Fibroblast of lung (primary cell): ENCODE measurements around the gene ARMC9. TPM values are rescaled to one million over a fixed set of nuclear protein-coding genes. Genes with fewer than 3 reads are reported as not detected.

Experiments
- DNase-seq, 2 donors: peaks; one replicate each; pipeline versions ENCODE4 v3.0.0 to v3.0.0-alpha.2; 2010; ENCODE audit warnings: low read depth in 2 of 2
- H2AFZ ChIP-seq: 2 replicates; pipeline ENCODE4 v1.5.1; 2012; ENCODE audit warnings: low read length, control low read depth, inconsistent platforms
- H3K27ac ChIP-seq: 2 replicates; pipeline ENCODE4 v1.5.1; 2011; ENCODE audit warnings: low read length, control low read depth; ENCODE audit not compliant: insufficient read depth
- H3K27me3 ChIP-seq: 2 replicates; pipeline ENCODE4 v1.5.1; 2011; ENCODE audit warnings: mild to moderate bottlenecking, low read length; ENCODE audit not compliant: control insufficient read depth, insufficient read depth
- H3K36me3 ChIP-seq: 2 replicates; pipeline ENCODE4 v1.5.1; 2011; ENCODE audit warnings: low read length; ENCODE audit not compliant: control insufficient read depth, insufficient read depth
- H3K4me1 ChIP-seq: 2 replicates; pipeline ENCODE4 v1.5.1; 2011; ENCODE audit warnings: low read length; ENCODE audit not compliant: control insufficient read depth, insufficient read depth; ENCODE audit errors: extremely low read depth
- H3K4me2 ChIP-seq: 2 replicates; pipeline ENCODE4 v1.5.1; 2011; ENCODE audit warnings: low read length, control low read depth; ENCODE audit not compliant: insufficient read depth; ENCODE audit errors: extremely low read depth
- H3K4me3 ChIP-seq, 4 experiments: fragments of 200-600 bp in 1 of 4; sonication (generic) in 1 of 4; replicated peaks in 1 of 4; 2 replicates each; pipeline ENCODE4 v1.5.1; 2011 to 2016; ENCODE audit warnings: low read length in 4 of 4, low read depth in 3 of 4, mild to moderate bottlenecking in 3 of 4, control low read depth in 2 of 4, inconsistent platforms in 1 of 4, mixed read lengths in 1 of 4; ENCODE audit not compliant: insufficient read depth in 1 of 4; ENCODE audit errors: control extremely low read depth in 1 of 4
- H3K79me2 ChIP-seq: 2 replicates; pipeline ENCODE4 v1.5.1; 2012; ENCODE audit warnings: mild to moderate bottlenecking, low read length, inconsistent platforms; ENCODE audit not compliant: control insufficient read depth, insufficient read depth
- H3K9ac ChIP-seq: 2 replicates; pipeline ENCODE4 v1.5.1; 2011; ENCODE audit warnings: mild to moderate bottlenecking, low read length, control low read depth; ENCODE audit not compliant: insufficient read depth
- H3K9me3 ChIP-seq: 2 replicates; pipeline ENCODE4 v1.5.1; 2012; ENCODE audit warnings: low read depth, low read length; ENCODE audit not compliant: control insufficient read depth, insufficient read depth
- H4K20me1 ChIP-seq: 2 replicates; pipeline ENCODE4 v1.5.1; 2011; ENCODE audit warnings: low read length; ENCODE audit not compliant: control insufficient read depth, insufficient read depth; ENCODE audit errors: extremely low read depth
- CTCF ChIP-seq, 2 donors: IDR thresholded peaks in 1 of 2; conservative IDR thresholded peaks in 1 of 2; 1 replicate in 1 of 2; 2 replicates in 1 of 2; pipeline ENCODE4 v1.5.1; 2011 to 2012; ENCODE audit warnings: low read length in 2 of 2, control low read depth in 1 of 2, inconsistent platforms in 1 of 2, low read depth in 1 of 2, mild to moderate bottlenecking in 1 of 2
- EZH2 ChIP-seq: IDR thresholded peaks from 2 replicates; pipeline ENCODE4 v1.5.1; 2012; ENCODE audit warnings: low read length, control low read depth, mild to moderate bottlenecking; ENCODE audit errors: missing control alignments
- polyA plus RNA-seq, 2 donors: library from polyadenylated mRNA; depleted of rRNA in 1 of 2; stranded (reverse) in 1 of 2; unstranded in 1 of 2; fragments of >200 nt; gene quantifications; 2 replicates each; pipeline ENCODE4 v1.2.1, GENCODE V29; 2011 to 2012; ENCODE audit warnings: missing spikeins in 1 of 2
- total RNA-seq: library from RNA; depleted of rRNA; stranded (reverse); fragments of >200 nt; gene quantifications from 2 replicates; pipeline ENCODE4 v1.2.1, GENCODE V29; 2014

The ARMC9 gene
- total and polyA plus RNA-seq, 2 donors (not counting 1 experiment from before 2014, with no cell fraction given), result 68.4 to 153 TPM

GRCh38 chr2:231260442-231261208 is 62.2 kb downstream of the ARMC9 start:
- H3K27me3 ChIP-seq, result no peaks in the 10 kb centered on the region
- H3K36me3 ChIP-seq, result peaks cover 20% of the 10 kb centered on the region
- no peak overlapping the region for H3K9ac ChIP-seq
- no peaks in the 10 kb centered on the region for H3K4me1 ChIP-seq
- H3K27ac ChIP-seq, result no peak overlapping the region
- no peak overlapping the region for H3K4me2 ChIP-seq
- H4K20me1 ChIP-seq, result no peaks in the 10 kb centered on the region
- H3K79me2 ChIP-seq, result no peaks in the 10 kb centered on the region
- DNase-seq, result peak; percentile 8 to 43
- no peak overlapping the region for H3K4me3 ChIP-seq
- no peaks in the 10 kb centered on the region for H3K9me3 ChIP-seq
- no peak for TF ChIP-seq CTCF (conservative IDR thresholded peaks at IDR 0.05 in 1 of 2, IDR thresholded peaks at IDR 0.05 in 1 of 2; ENCODE audit: low read depth in 1 of 2, low read length in 2 of 2)
- TF ChIP-seq EZH2, result no peak
- H2AFZ ChIP-seq, result no peak overlapping the region

- Histone ChIP-seq H3K4me1 (no peaks in the 10 kb centered on the region), H2AFZ (no peak overlapping the region), H3K9ac (no peak overlapping the region), H3K27me3 (no peaks in the 10 kb centered on the region), H3K4me2 (no peak overlapping the region), H3K27ac (no peak overlapping the region), H4K20me1 (no peaks in the 10 kb centered on the region), H3K36me3 (peaks cover 16% of the 10 kb centered on the region), H3K4me3 (no peak overlapping the region), H3K79me2 (no peaks in the 10 kb centered on the region), H3K9me3 (no peaks in the 10 kb centered on the region)
- no peak for TF ChIP-seq CTCF (conservative IDR thresholded peaks at IDR 0.05 in 1 of 2, IDR thresholded peaks at IDR 0.05 in 1 of 2; ENCODE audit: low read depth in 1 of 2, low read length in 2 of 2)
- no peak for TF ChIP-seq EZH2
- DNase-seq, result peak; percentile 15 to 32
Observed at GRCh38 chr2:231263118-231263831, 64.8 kb downstream of the ARMC9 start.

- no peak overlapping the region for H3K27ac ChIP-seq
- H2AFZ ChIP-seq, result no peak overlapping the region
- no peaks in the 10 kb centered on the region for H3K79me2 ChIP-seq
- H4K20me1 ChIP-seq, result no peaks in the 10 kb centered on the region
- no peaks in the 10 kb centered on the region for H3K27me3 ChIP-seq
- TF ChIP-seq CTCF (conservative IDR thresholded peaks at IDR 0.05 in 1 of 2, IDR thresholded peaks at IDR 0.05 in 1 of 2; ENCODE audit: low read depth in 1 of 2, low read length in 2 of 2) (no peak), EZH2 (no peak)
- H3K4me1 ChIP-seq, result no peaks in the 10 kb centered on the region
- H3K4me3 ChIP-seq, result no peak overlapping the region
- H3K9me3 ChIP-seq, result no peaks in the 10 kb centered on the region
- no peak overlapping the region for H3K9ac ChIP-seq
- H3K36me3 ChIP-seq, result peaks cover 19% of the 10 kb centered on the region
- DNase-seq, result no peak
- no peak overlapping the region for H3K4me2 ChIP-seq
Observed at GRCh38 chr2:231270221-231271114, 72.0 kb downstream of the ARMC9 start.
